A673 (cell line): ENCODE measurements around the gene AMIGO3. TPM values are rescaled to one million over a fixed set of nuclear protein-coding genes. Genes with fewer than 3 reads are reported as not detected.

ENCODE experiments used
- BruUV-seq: library from RNA; stranded (reverse); fragments of 400-500 nt; replicated peaks from 2 replicates; lab custom pipeline; 2021; lab: Mats Ljungman, UMichigan
- CTCF ChIA-PET: fragments of 300-600 bp; sonication (Branson Sonifier 250); formaldehyde crosslinking; loops from one replicate; lab custom pipeline; 2022; ENCODE audit warnings: antibody characterized with exemption; lab: Charles Lee
- POLR2A ChIA-PET: fragments of 300-600 bp; sonication (Branson Sonifier 250); formaldehyde crosslinking; loops from one replicate; lab custom pipeline; 2022; ENCODE audit warnings: antibody characterized with exemption; ENCODE audit not compliant: low non-redundant PET; lab: Charles Lee
- DNase-seq: peaks from one replicate; pipeline ENCODE4 v3.0.0-alpha.2; 2015; ENCODE audit warnings: low spot score
- H3K27ac ChIP-seq: fragments of 200-600 bp; sonication (generic); 2 replicates; pipeline ENCODE4 v1.5.1; 2016; ENCODE audit warnings: mixed run types, low read depth, mild to moderate bottlenecking, mixed read lengths, antibody characterized with exemption, low read length; ENCODE audit not compliant: poor library complexity, severe bottlenecking
- H3K27me3 ChIP-seq: fragments of 200-600 bp; sonication (generic); replicated peaks from 2 replicates; pipeline ENCODE4 v1.6.1; 2017; ENCODE audit warnings: mixed run types, low read depth, mild to moderate bottlenecking, mixed read lengths, antibody characterized with exemption, low read length; ENCODE audit not compliant: insufficient read depth, poor library complexity
- H3K36me3 ChIP-seq: fragments of 200-600 bp; sonication (generic); 2 replicates; pipeline ENCODE4 v1.6.1; 2016; ENCODE audit warnings: mixed run types, mild to moderate bottlenecking, mixed read lengths, antibody characterized with exemption, low read length; ENCODE audit not compliant: insufficient read depth, poor library complexity, severe bottlenecking
- H3K4me1 ChIP-seq: fragments of 200-600 bp; sonication (generic); 2 replicates; pipeline ENCODE4 v1.6.1; 2017; ENCODE audit warnings: mixed run types, mild to moderate bottlenecking, mixed read lengths, antibody characterized with exemption, low read length; ENCODE audit not compliant: insufficient read depth, poor library complexity, severe bottlenecking
- H3K4me3 ChIP-seq: fragments of 200-600 bp; sonication (generic); 2 replicates; pipeline ENCODE4 v1.5.1; 2016; ENCODE audit warnings: low read depth, mixed run types, mild to moderate bottlenecking, mixed read lengths, low read length; ENCODE audit not compliant: poor library complexity, severe bottlenecking
- H3K9me3 ChIP-seq: fragments of 200-600 bp; sonication (generic); 2 replicates; pipeline ENCODE4 v1.6.1; 2016; ENCODE audit warnings: mixed run types, low read depth, mild to moderate bottlenecking, mixed read lengths, antibody characterized with exemption, low read length; ENCODE audit not compliant: poor library complexity, severe bottlenecking
- EZH2 ChIP-seq: fragments of 200-600 bp; sonication (generic); IDR thresholded peaks from 2 replicates; pipeline ENCODE4 v1.6.1; 2017; ENCODE audit warnings: borderline replicate concordance, low read depth, mild to moderate bottlenecking, mixed read lengths, antibody characterized with exemption, low read length; ENCODE audit not compliant: poor library complexity, severe bottlenecking
- intact Hi-C: fragments of 100-400 bp; cut with micrococcal nuclease; formaldehyde crosslinking; loops from one replicate; pipeline ENCODE4 v1.10.0; 2022; ENCODE audit not compliant: unreplicated experiment
- total RNA-seq: library from RNA; stranded (reverse); gene quantifications from 2 replicates; pipeline ENCODE4 v1.2.3, GENCODE V29; 2021
- TF ChIP-seq, protein P1 (sequence below): fragments of 300-800, 200-600 bp; sonication (generic); conservative IDR thresholded peaks from 2 replicates; pipeline ENCODE4 v1.5.1; 2017; ENCODE audit warnings: low read depth, mild to moderate bottlenecking, antibody characterized with exemption, low read length, moderate library complexity, mixed read lengths

AMIGO3 gene
- total RNA-seq, 1 experiment from 2014 or later: not detected

DNA sequence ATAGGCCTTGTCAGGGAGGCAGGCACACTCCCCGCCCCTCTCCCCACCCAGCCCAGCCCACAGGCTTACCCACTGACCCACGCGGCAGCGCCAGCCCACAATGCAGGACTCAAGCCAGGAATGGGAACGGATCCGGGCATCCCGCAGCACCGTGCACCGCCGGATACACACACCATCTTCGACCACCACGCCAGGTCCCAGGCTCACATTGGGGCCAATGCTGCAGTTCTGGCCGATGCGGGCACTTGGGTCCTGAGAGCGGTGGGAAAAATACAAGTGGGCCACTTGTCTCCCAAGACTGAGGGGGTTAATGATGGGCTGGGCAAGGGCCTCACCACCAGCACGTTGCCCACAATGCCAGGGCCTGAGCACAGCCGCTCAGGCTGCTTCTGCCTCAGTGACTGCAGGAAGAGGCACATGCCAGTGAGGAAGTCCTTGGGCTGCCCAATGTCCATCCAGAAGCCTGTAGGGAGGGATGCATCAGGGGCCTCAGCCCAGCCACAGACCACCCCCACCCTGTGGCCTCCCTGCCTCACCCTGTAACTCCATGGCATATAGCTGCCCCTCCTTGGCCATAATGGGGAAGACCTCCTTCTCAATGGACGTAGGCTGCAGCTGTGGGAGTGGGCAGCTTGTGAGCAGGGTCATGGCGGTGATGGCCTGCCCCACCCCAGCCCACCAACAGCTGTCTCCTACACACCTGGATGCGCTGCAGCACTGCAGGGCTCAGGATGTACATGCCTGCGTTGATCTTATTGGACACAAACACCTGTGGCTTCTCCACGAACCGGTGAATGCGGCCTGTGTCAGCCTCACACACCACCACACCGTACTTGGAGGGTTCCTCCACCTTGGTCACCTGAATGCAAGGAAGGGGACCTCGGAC is 2.7 kb upstream of the AMIGO3 start:
- TF ChIP-seq EZH2: no peak
- TF ChIP-seq, protein P1, sequence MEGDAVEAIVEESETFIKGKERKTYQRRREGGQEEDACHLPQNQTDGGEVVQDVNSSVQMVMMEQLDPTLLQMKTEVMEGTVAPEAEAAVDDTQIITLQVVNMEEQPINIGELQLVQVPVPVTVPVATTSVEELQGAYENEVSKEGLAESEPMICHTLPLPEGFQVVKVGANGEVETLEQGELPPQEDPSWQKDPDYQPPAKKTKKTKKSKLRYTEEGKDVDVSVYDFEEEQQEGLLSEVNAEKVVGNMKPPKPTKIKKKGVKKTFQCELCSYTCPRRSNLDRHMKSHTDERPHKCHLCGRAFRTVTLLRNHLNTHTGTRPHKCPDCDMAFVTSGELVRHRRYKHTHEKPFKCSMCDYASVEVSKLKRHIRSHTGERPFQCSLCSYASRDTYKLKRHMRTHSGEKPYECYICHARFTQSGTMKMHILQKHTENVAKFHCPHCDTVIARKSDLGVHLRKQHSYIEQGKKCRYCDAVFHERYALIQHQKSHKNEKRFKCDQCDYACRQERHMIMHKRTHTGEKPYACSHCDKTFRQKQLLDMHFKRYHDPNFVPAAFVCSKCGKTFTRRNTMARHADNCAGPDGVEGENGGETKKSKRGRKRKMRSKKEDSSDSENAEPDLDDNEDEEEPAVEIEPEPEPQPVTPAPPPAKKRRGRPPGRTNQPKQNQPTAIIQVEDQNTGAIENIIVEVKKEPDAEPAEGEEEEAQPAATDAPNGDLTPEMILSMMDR: no peak
- CTCF ChIA-PET: no interaction called here
- no TSS peak for BruUV-seq
- no peaks in the 10 kb centered on the region for H3K9me3 ChIP-seq
- no peak for DNase-seq
- H3K4me3 ChIP-seq: peak overlapping the region; percentile 83
- no peaks in the 10 kb centered on the region for H3K27me3 ChIP-seq
- H3K36me3 ChIP-seq: peaks cover 5% of the 10 kb centered on the region
- H3K4me1 ChIP-seq: no peaks in the 10 kb centered on the region
- intact Hi-C loops: loop anchor here (10.0 kb wide), 1 partner anchor 123 kb away; no protein-coding TSS in a partner anchor
- POLR2A ChIA-PET: no interaction called here
- no peak overlapping the region for H3K27ac ChIP-seq

DNA sequence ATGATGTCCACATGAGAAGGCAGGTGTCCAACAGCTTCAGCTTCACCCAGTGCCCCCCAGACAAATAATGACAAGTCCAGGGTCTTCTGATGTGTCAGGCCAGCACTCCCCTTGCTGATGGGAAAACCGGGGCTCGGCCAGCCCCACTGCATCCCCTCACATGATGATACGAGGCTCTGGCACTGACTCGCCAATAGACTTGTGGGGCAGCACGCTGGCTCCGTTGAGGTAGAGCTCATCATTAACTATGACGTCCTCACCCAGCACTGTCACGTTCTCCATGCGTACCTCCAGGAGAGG is 2.1 kb upstream of the AMIGO3 start:
- Histone ChIP-seq H3K4me3 (no peak overlapping the region), H3K36me3 (peaks cover 5% of the 10 kb centered on the region), H3K9me3 (no peaks in the 10 kb centered on the region), H3K4me1 (no peaks in the 10 kb centered on the region), H3K27me3 (no peaks in the 10 kb centered on the region), H3K27ac (no peak overlapping the region)
- no TSS peak for BruUV-seq
- intact Hi-C loops: loop anchor here (10.0 kb wide), 1 partner anchor 123 kb away; no protein-coding TSS in a partner anchor
- CTCF ChIA-PET: no interaction called here
- POLR2A ChIA-PET: no interaction called here
- TF ChIP-seq, protein P1: no peak
- no peak for TF ChIP-seq EZH2
- DNase-seq: no peak

DNA sequence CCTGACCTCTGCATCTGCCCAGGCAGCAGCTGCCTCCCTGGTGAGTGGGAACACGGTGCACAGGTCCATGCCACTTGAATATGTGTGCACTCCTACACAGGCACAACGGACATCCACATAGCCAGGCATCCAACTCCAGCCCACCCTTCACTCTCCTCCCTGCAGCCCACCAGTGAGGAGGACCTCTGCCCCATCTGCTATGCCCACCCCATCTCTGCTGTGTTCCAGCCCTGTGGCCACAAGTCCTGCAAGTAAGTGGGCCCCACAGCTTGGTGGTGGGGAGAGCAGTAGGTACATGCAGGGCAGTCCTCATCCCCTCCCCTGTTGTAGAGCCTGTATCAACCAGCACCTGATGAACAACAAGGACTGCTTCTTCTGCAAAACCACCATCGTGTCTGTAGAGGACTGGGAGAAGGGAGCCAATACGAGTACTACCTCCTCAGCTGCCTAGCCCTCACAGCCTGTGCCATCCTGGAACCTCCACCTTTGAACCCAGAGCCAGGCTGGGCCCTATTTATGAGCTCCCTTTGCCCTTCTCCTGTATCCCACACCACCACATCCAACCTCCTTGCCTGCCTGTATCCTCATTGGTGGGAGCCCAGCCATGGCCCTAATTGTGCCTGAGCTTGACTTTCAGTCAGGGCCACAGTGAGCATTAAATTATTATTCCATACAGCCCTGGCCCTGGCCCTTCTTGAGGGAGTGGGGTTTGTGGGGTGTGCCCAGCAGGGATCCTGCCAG is 1.5 kb upstream of the AMIGO3 start:
- Histone ChIP-seq H3K36me3 (peaks cover 5% of the 10 kb centered on the region), H3K27me3 (no peaks in the 10 kb centered on the region), H3K4me1 (no peaks in the 10 kb centered on the region), H3K27ac (no peak overlapping the region), H3K9me3 (no peaks in the 10 kb centered on the region), H3K4me3 (no peak overlapping the region)
- ChIA-PET CTCF (no interaction called here), POLR2A (no interaction called here)
- DNase-seq: no peak
- BruUV-seq: no TSS peak
- no peak for TF ChIP-seq EZH2
- TF ChIP-seq, protein P1: no peak
- intact Hi-C loops: loop anchor here (10.0 kb wide), 1 partner anchor 124 kb away; no protein-coding TSS in a partner anchor
